Panc1 (cell line): ENCODE results near the gene CCDC152. TPM values are rescaled to one million over a fixed set of nuclear protein-coding genes. Genes with fewer than 3 reads are reported as not detected.

Source experiments
- ATAC-seq: fragments of 200-7000 bp; cut with Tn5 transposase; 2 replicates; pipeline ENCODE4 v1.9.1; 2020; ENCODE audit warnings: mild to moderate bottlenecking, moderate library complexity
- BruUV-seq: library from RNA; stranded (reverse); fragments of 400-500 nt; replicated peaks from 2 replicates; lab custom pipeline; 2021; lab: Mats Ljungman, UMichigan
- CTCF ChIA-PET: fragments of 300-600 bp; sonication (Branson Sonifier 250); formaldehyde crosslinking; loops from one replicate; lab custom pipeline; 2022; ENCODE audit warnings: antibody characterized with exemption; lab: Charles Lee
- POLR2A ChIA-PET: fragments of 300-600 bp; sonication (Branson Sonifier 250); formaldehyde crosslinking; loops from one replicate; lab custom pipeline; 2022; ENCODE audit warnings: antibody characterized with exemption; lab: Charles Lee
- DNase-seq: peaks from one replicate; pipeline ENCODE4 v3.0.0-alpha.2; 2010; ENCODE audit warnings: low read depth, low spot score
- H3K27ac ChIP-seq: 2 replicates; pipeline ENCODE4 v1.5.1; 2011; ENCODE audit warnings: mild to moderate bottlenecking, low read length, inconsistent platforms
- H3K27me3 ChIP-seq: fragments of 200-500 bp; sonication (Bioruptor generic); 2 replicates; pipeline ENCODE4 v1.6.0; 2014; ENCODE audit warnings: low read length, inconsistent platforms; ENCODE audit not compliant: control insufficient read depth, insufficient read depth
- H3K36me3 ChIP-seq: fragments of 200-500 bp; sonication (Bioruptor generic); 2 replicates; pipeline ENCODE4 v1.5.1; 2014; ENCODE audit warnings: inconsistent platforms, mild to moderate bottlenecking, low read length, moderate library complexity; ENCODE audit not compliant: control insufficient read depth, insufficient read depth
- H3K4me1 ChIP-seq: 2 replicates; pipeline ENCODE4 v1.5.1; 2011; ENCODE audit warnings: inconsistent platforms, mild to moderate bottlenecking, low read length, moderate library complexity; ENCODE audit not compliant: control insufficient read depth, insufficient read depth
- H3K4me3 ChIP-seq, 2 experiments: 2 replicates each; pipeline ENCODE4 v1.5.1; 2011 to 2012; ENCODE audit warnings: low read depth in 2 of 2, low read length in 2 of 2, mild to moderate bottlenecking in 2 of 2, inconsistent platforms in 1 of 2, moderate library complexity in 1 of 2
- H3K9me3 ChIP-seq: fragments of 200-500 bp; sonication (Bioruptor generic); 2 replicates; pipeline ENCODE4 v1.5.1; 2014; ENCODE audit warnings: low read depth, mild to moderate bottlenecking, inconsistent platforms, low read length, moderate library complexity; ENCODE audit not compliant: control insufficient read depth, insufficient read depth
- POLR2AphosphoS5 ChIP-seq: IDR thresholded peaks from 2 replicates; pipeline ENCODE4 v1.6.1; 2012; ENCODE audit warnings: mild to moderate bottlenecking, low read depth, low read length, moderate library complexity
- SIN3A ChIP-seq: IDR thresholded peaks from 2 replicates; pipeline ENCODE4 v1.6.1; 2012; ENCODE audit warnings: low read depth, mild to moderate bottlenecking, low read length, moderate library complexity, borderline replicate concordance; ENCODE audit not compliant: insufficient read depth
- TCF7L2 ChIP-seq: IDR thresholded peaks from 2 replicates; pipeline ENCODE4 v1.6.1; 2011; ENCODE audit warnings: mild to moderate bottlenecking, low read depth, low read length, inconsistent platforms
- in situ Hi-C: cut with HindIII; loops from 2 replicates; pipeline ENCODE4 v1.10.0; 2016; ENCODE audit warnings: low sequenced_read_pairs, low pct_unique_long_range_greater_than_20kb
- intact Hi-C: fragments of 100-400 bp; cut with micrococcal nuclease; formaldehyde crosslinking; loops from one replicate; pipeline ENCODE4 v1.10.0; 2022; ENCODE audit not compliant: unreplicated experiment
- total RNA-seq: library from RNA; stranded (reverse); gene quantifications from one replicate; pipeline ENCODE4 v1.2.1, GENCODE V29; 2021; ENCODE audit not compliant: unreplicated experiment
- TF ChIP-seq, protein P1 (sequence below), 2 experiments: IDR thresholded peaks; 2 replicates each; pipeline ENCODE4 v1.6.1; 2011 to 2012; ENCODE audit warnings: low read depth in 2 of 2, control low read depth in 1 of 2, low read length in 1 of 2, mild to moderate bottlenecking in 1 of 2, moderate library complexity in 1 of 2; ENCODE audit not compliant: insufficient read depth in 1 of 2
- TF ChIP-seq, protein P2 (sequence below): fragments of 450-650 bp; IDR thresholded peaks from 2 replicates; pipeline ENCODE4 v1.5.1; 2017; ENCODE audit warnings: mild to moderate bottlenecking

The CCDC152 gene
- total RNA-seq, 1 experiment from 2014 or later: not detected

DNA sequence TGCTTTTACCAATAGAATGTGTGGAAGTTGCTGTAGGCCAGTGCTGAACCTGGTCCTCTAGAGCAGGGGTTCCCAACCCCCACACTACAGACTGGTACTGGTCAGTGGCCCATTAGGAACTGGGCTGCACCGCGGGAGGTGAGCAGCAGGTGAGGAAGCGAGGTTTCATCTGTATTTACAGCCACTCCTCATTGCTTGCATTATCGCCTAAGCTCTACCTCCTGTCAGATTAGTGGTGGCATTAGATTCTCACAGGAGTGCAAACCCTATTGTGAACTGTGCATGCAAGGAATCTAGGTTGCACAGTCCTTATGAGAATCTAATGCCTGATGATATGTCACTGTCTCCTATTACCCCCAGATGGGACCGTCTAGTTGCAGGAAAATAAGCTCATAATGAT, 6.1 kb upstream of the CCDC152 start:
- Histone ChIP-seq H3K36me3 (no peaks in the 10 kb centered on the region), H3K4me3 (no peak overlapping the region), H3K27ac (no peak overlapping the region), H3K27me3 (0 out of 2 replicates have a peak, but pooled peaks cover 2% of the 10 kb centered on the region), H3K4me1 (no peaks in the 10 kb centered on the region), H3K9me3 (no peaks in the 10 kb centered on the region)
- ChIA-PET CTCF (no interaction called here), POLR2A (no interaction called here)
- ATAC-seq (no peak), DNase-seq (no peak)
- intact Hi-C loops: no loop called here
- BruUV-seq: no TSS peak
- TF ChIP-seq, protein P1, sequence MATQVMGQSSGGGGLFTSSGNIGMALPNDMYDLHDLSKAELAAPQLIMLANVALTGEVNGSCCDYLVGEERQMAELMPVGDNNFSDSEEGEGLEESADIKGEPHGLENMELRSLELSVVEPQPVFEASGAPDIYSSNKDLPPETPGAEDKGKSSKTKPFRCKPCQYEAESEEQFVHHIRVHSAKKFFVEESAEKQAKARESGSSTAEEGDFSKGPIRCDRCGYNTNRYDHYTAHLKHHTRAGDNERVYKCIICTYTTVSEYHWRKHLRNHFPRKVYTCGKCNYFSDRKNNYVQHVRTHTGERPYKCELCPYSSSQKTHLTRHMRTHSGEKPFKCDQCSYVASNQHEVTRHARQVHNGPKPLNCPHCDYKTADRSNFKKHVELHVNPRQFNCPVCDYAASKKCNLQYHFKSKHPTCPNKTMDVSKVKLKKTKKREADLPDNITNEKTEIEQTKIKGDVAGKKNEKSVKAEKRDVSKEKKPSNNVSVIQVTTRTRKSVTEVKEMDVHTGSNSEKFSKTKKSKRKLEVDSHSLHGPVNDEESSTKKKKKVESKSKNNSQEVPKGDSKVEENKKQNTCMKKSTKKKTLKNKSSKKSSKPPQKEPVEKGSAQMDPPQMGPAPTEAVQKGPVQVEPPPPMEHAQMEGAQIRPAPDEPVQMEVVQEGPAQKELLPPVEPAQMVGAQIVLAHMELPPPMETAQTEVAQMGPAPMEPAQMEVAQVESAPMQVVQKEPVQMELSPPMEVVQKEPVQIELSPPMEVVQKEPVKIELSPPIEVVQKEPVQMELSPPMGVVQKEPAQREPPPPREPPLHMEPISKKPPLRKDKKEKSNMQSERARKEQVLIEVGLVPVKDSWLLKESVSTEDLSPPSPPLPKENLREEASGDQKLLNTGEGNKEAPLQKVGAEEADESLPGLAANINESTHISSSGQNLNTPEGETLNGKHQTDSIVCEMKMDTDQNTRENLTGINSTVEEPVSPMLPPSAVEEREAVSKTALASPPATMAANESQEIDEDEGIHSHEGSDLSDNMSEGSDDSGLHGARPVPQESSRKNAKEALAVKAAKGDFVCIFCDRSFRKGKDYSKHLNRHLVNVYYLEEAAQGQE (IDR thresholded peaks at IDR 0.05; ENCODE audit: insufficient read depth in 1 of 2, low read depth in 2 of 2, low read length in 1 of 2): no peak
- TF ChIP-seq SIN3A: no peak
- no peak for TF ChIP-seq POLR2AphosphoS5
- TF ChIP-seq, protein P2, sequence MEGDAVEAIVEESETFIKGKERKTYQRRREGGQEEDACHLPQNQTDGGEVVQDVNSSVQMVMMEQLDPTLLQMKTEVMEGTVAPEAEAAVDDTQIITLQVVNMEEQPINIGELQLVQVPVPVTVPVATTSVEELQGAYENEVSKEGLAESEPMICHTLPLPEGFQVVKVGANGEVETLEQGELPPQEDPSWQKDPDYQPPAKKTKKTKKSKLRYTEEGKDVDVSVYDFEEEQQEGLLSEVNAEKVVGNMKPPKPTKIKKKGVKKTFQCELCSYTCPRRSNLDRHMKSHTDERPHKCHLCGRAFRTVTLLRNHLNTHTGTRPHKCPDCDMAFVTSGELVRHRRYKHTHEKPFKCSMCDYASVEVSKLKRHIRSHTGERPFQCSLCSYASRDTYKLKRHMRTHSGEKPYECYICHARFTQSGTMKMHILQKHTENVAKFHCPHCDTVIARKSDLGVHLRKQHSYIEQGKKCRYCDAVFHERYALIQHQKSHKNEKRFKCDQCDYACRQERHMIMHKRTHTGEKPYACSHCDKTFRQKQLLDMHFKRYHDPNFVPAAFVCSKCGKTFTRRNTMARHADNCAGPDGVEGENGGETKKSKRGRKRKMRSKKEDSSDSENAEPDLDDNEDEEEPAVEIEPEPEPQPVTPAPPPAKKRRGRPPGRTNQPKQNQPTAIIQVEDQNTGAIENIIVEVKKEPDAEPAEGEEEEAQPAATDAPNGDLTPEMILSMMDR: no peak
- TF ChIP-seq TCF7L2: no peak
- in situ Hi-C loops: no loop called here

DNA sequence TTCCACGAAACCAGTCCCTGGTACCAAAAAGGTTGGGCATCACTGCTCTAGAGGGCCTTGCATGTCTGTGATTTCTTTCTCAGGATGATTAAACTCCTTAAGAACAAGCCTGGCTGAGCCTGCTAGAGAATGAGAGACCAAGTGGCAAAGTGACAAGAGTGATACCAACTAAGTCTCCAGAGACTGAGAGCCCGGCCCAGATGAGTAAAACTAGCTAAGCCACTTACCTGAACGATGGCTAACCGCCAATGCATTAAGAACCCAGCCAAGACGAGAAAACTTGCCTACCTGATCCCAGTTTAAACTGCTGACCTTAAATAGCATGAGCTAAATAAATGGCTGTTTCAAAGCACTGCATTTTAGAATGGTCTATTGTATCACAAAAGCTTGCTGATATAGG, 5.6 kb upstream of the CCDC152 start:
- in situ Hi-C loops: no loop called here
- H3K4me1 ChIP-seq: no peaks in the 10 kb centered on the region
- CTCF ChIA-PET: no interaction called here

More for the DNA sequence above, 5.6 kb upstream of the CCDC152 start:
- H3K9me3 ChIP-seq: no peaks in the 10 kb centered on the region
- intact Hi-C loops: no loop called here
- no peak overlapping the region for H3K27ac ChIP-seq
- no peaks in the 10 kb centered on the region for H3K36me3 ChIP-seq
- POLR2A ChIA-PET: no interaction called here
- DNase-seq (no peak), ATAC-seq (no peak)
- no peak overlapping the region for H3K4me3 ChIP-seq
- TF ChIP-seq SIN3A (no peak), TCF7L2 (no peak), POLR2AphosphoS5 (no peak)
- TF ChIP-seq, protein P1 (IDR thresholded peaks at IDR 0.05; ENCODE audit: insufficient read depth in 1 of 2, low read depth in 2 of 2, low read length in 1 of 2): no peak
- TF ChIP-seq, protein P2: no peak
- no TSS peak for BruUV-seq
- 0 out of 2 replicates have a peak, but pooled peaks cover 2% of the 10 kb centered on the region for H3K27me3 ChIP-seq
